K562 (cell line): ENCODE measurements around the gene SPRYD3. TPM values are rescaled to one million over a fixed set of nuclear protein-coding genes. Genes with fewer than 3 reads are reported as not detected.

Experiments
- ARID1B ChIP-seq: fragments of 450-650 bp; IDR thresholded peaks from 2 replicates; pipeline ENCODE4 v1.6.1; 2016; ENCODE audit warnings: antibody characterized with exemption, mild to moderate bottlenecking, inconsistent platforms
- CAMTA2 ChIP-seq: fragments of 250-450 bp; sonication (Bioruptor Pico); conservative IDR thresholded peaks from 2 replicates; pipeline ENCODE4 v1.5.1; 2022
- CBX8 ChIP-seq: fragments of 200-600 bp; sonication (generic); IDR thresholded peaks from 2 replicates; pipeline ENCODE4 v1.6.1; 2012; ENCODE audit warnings: borderline replicate concordance, mixed run types, low read depth, mild to moderate bottlenecking, moderate library complexity, mixed read lengths, low read length, control low read depth, inconsistent platforms; ENCODE audit not compliant: poor library complexity, severe bottlenecking; ENCODE audit errors: extremely low read depth
- EHMT2 ChIP-seq: fragments of 450-650 bp; IDR thresholded peaks from 2 replicates; pipeline ENCODE4 v1.6.1; 2018; ENCODE audit warnings: antibody characterized with exemption
- ESRRB ChIP-seq: fragments of 250-450 bp; sonication (Bioruptor Pico); IDR thresholded peaks from 2 replicates; pipeline ENCODE4 v1.5.0; 2020; ENCODE audit warnings: mild to moderate bottlenecking, moderate library complexity, borderline replicate concordance
- LCOR ChIP-seq: sonication (generic); formaldehyde crosslinking; IDR thresholded peaks from 2 replicates; pipeline ENCODE4 v1.8.0; 2022; ENCODE audit warnings: mild to moderate bottlenecking, missing genetic modification reagents
- MIER1 ChIP-seq: fragments of 450-650 bp; IDR thresholded peaks from 2 replicates; pipeline ENCODE4 v1.6.1; 2016; ENCODE audit warnings: antibody characterized with exemption, mild to moderate bottlenecking, low read depth
- MNT ChIP-seq, 2 experiments: fragments of 450-650 bp; conservative IDR thresholded peaks; 2 replicates each; pipeline ENCODE4 v1.6.1; 2017; ENCODE audit warnings: mild to moderate bottlenecking in 2 of 2, moderate library complexity in 2 of 2
- NEUROD1 ChIP-seq: fragments of 150-350 bp; IDR thresholded peaks from 2 replicates; pipeline ENCODE4 v1.6.1; 2014; ENCODE audit warnings: borderline replicate concordance, low read length, low read depth; ENCODE audit not compliant: partially characterized antibody
- NR2F6 ChIP-seq: fragments of 450-650 bp; formaldehyde crosslinking; IDR thresholded peaks from 2 replicates; pipeline ENCODE4 v1.4.0; 2020; ENCODE audit warnings: mild to moderate bottlenecking
- PCBP1 ChIP-seq: fragments of 200-400 bp; formaldehyde crosslinking; IDR thresholded peaks from 2 replicates; pipeline ENCODE4 v1.6.1; 2018; ENCODE audit warnings: mild to moderate bottlenecking, low read depth, low read length; ENCODE audit not compliant: poor library complexity, severe bottlenecking
- POLR2G ChIP-seq: fragments of 200-400 bp; formaldehyde crosslinking; IDR thresholded peaks from 2 replicates; pipeline ENCODE4 v1.6.1; 2017; ENCODE audit warnings: low read depth, mild to moderate bottlenecking, antibody characterized with exemption, low read length, moderate library complexity
- RCOR1 ChIP-seq, 2 experiments: IDR thresholded peaks; 2 replicates each; pipeline ENCODE4 v1.6.1; 2012; ENCODE audit warnings: low read depth in 2 of 2, low read length in 2 of 2, borderline replicate concordance in 1 of 2, improper control_type of control experiment in 1 of 2
- SMAD1 ChIP-seq: fragments of 150-350 bp; IDR thresholded peaks from 2 replicates; pipeline ENCODE4 v1.6.1; 2014; ENCODE audit warnings: low read length, low read depth; ENCODE audit not compliant: partially characterized antibody
- SUPT5H ChIP-seq: fragments of 450-650 bp; IDR thresholded peaks from 2 replicates; pipeline ENCODE4 v1.6.1; 2016
- THRAP3 ChIP-seq: fragments of 450-650 bp; IDR thresholded peaks from 2 replicates; pipeline ENCODE4 v1.6.1; 2016; ENCODE audit warnings: mild to moderate bottlenecking, inconsistent platforms, borderline replicate concordance
- TRIM28 ChIP-seq: fragments of 450-650 bp; IDR thresholded peaks from 2 replicates; pipeline ENCODE4 v1.6.1; 2017
- WHSC1 ChIP-seq: IDR thresholded peaks from one replicate; pipeline ENCODE4 v1.6.1; 2012; ENCODE audit warnings: low read length, control low read depth, inconsistent platforms
- ZC3H8 ChIP-seq: fragments of 450-650 bp; IDR thresholded peaks from 2 replicates; pipeline ENCODE4 v1.6.1; 2017
- ZFP30 ChIP-seq: fragments of 250-450 bp; sonication (Bioruptor Pico); IDR thresholded peaks from 2 replicates; pipeline ENCODE4 v1.8.0; 2022; ENCODE audit warnings: moderate library complexity, mild to moderate bottlenecking, inconsistent platforms, borderline replicate concordance
- ZNF282 ChIP-seq: sonication (generic); formaldehyde crosslinking; IDR thresholded peaks from 2 replicates; pipeline ENCODE4 v1.8.1; 2023; ENCODE audit warnings: missing genetic modification reagents
- ZNF766 ChIP-seq: fragments of 200-800 bp; sonication (Bioruptor generic); conservative IDR thresholded peaks from 2 replicates; pipeline ENCODE4 v1.6.1; 2016; ENCODE audit warnings: missing genetic modification characterization, missing compliant biosample characterization
- polyA plus RNA-seq, 8 experiments: library from polyadenylated mRNA; depleted of rRNA in 4 of 8; stranded (reverse) in 5 of 8; unstranded in 3 of 8; fragments of >200 nt; fragmentation: Nextera tagmentation in 2 of 8; fragmentation: Illumina TruSeq in 1 of 8; extraction: Ambion mirVana in 2 of 8; extraction: Trizol in 1 of 8; gene quantifications; 2 replicates each; pipeline versions ENCODE4 v1.2.1 to v1.2.3, GENCODE V29; 2011 to 2014; ENCODE audit warnings: inconsistent platforms in 1 of 8, missing spikeins in 1 of 8
- total RNA-seq, 7 experiments: library from RNA; depleted of rRNA in 6 of 7; stranded (reverse); fragments of >200 nt in 6 of 7; fragmentation: Illumina TruSeq in 2 of 7; extraction: Trizol in 2 of 7; gene quantifications; 2 replicates each; pipeline versions ENCODE4 v1.2.1 to v1.2.3, GENCODE V29; 2011 to 2021; ENCODE audit warnings: low replicate concordance in 1 of 7
- TF ChIP-seq, protein P1 (sequence below): fragments of 450-650 bp; conservative IDR thresholded peaks from 2 replicates; pipeline ENCODE4 v1.6.1; 2016; ENCODE audit warnings: missing genetic modification characterization, low read depth, mild to moderate bottlenecking, missing compliant biosample characterization, moderate library complexity
- TF ChIP-seq, protein P2 (sequence below): sonication (generic); formaldehyde crosslinking; IDR thresholded peaks from 2 replicates; pipeline ENCODE4 v1.8.1; 2022; ENCODE audit warnings: missing genetic modification reagents

The SPRYD3 gene
- total and polyA plus RNA-seq, 9 of the 15 experiments (the other 6 are each of a cell fraction or from before 2014, with no cell fraction given): 1.5 to 13.6 (median 7.6) TPM

GRCh38 chr12:53048780-53049401 is 30.3 kb downstream of the SPRYD3 start (continued):
- TF ChIP-seq MNT (conservative IDR thresholded peaks at IDR 0.05) (0 out of 4 replicates have a peak, but pooled peaks of 1 of the 2 experiments have one; percentile 25), SUPT5H (no peak), CAMTA2 (no peak), LCOR (no peak), ZNF282 (CRISPR knock-in tag) (no peak), PCBP1 (no peak), MIER1 (peak; percentile 70; the same call in 1 of the 2 replicates), RCOR1 (IDR thresholded peaks at IDR 0.05; ENCODE audit: borderline replicate concordance in 1 of 2, low read depth in 2 of 2, low read length in 2 of 2) (no peak), SMAD1 (no peak), ZNF766 (CRISPR knock-in tag) (no peak), EHMT2 (peak; percentile 72; the same call in 1 of the 2 replicates), ZC3H8 (no peak), CBX8 (no peak), ARID1B (no peak), POLR2G (no peak), ESRRB (CRISPR knock-in tag) (no peak), NEUROD1 (no peak), WHSC1 (no peak), NR2F6 (CRISPR knock-in tag) (no peak), TRIM28 (no peak), ZFP30 (CRISPR knock-in tag) (no peak), THRAP3 (no peak)
- TF ChIP-seq, protein P1, sequence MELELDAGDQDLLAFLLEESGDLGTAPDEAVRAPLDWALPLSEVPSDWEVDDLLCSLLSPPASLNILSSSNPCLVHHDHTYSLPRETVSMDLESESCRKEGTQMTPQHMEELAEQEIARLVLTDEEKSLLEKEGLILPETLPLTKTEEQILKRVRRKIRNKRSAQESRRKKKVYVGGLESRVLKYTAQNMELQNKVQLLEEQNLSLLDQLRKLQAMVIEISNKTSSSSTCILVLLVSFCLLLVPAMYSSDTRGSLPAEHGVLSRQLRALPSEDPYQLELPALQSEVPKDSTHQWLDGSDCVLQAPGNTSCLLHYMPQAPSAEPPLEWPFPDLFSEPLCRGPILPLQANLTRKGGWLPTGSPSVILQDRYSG (tag): no peak
- TF ChIP-seq, protein P2, sequence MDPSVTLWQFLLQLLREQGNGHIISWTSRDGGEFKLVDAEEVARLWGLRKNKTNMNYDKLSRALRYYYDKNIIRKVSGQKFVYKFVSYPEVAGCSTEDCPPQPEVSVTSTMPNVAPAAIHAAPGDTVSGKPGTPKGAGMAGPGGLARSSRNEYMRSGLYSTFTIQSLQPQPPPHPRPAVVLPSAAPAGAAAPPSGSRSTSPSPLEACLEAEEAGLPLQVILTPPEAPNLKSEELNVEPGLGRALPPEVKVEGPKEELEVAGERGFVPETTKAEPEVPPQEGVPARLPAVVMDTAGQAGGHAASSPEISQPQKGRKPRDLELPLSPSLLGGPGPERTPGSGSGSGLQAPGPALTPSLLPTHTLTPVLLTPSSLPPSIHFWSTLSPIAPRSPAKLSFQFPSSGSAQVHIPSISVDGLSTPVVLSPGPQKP (CRISPR knock-in tag): no peak
